OCI-LY1 (cell line): ENCODE results near the gene BPIFB2.

ENCODE experiments used
- H2AFZ ChIP-seq: fragments of 200-600 bp; sonication (generic), shearing (Covaris generic); 2 replicates; pipeline ENCODE4 v1.6.0; 2014; ENCODE audit warnings: antibody characterized with exemption, mild to moderate bottlenecking, low read length
- H3F3A ChIP-seq: fragments of 200-600 bp; sonication (generic), shearing (Covaris generic); 2 replicates; pipeline ENCODE4 v1.6.0; 2014; ENCODE audit warnings: mild to moderate bottlenecking, antibody characterized with exemption, low read length, moderate library complexity; ENCODE audit not compliant: insufficient read depth
- H3K27ac ChIP-seq: fragments of 200-600 bp; sonication (generic); 2 replicates; pipeline ENCODE4 v1.5.1; 2014; ENCODE audit warnings: low read length, mixed run types, mild to moderate bottlenecking, low read depth; ENCODE audit not compliant: poor library complexity, severe bottlenecking
- H3K27me3 ChIP-seq: fragments of 200-600 bp; sonication (generic); 2 replicates; pipeline ENCODE4 v1.6.0; 2014; ENCODE audit warnings: antibody characterized with exemption, mild to moderate bottlenecking, low read length, moderate library complexity; ENCODE audit not compliant: insufficient read depth
- H3K36me3 ChIP-seq: fragments of 200-600 bp; sonication (generic); 2 replicates; pipeline ENCODE4 v1.6.1; 2014; ENCODE audit warnings: mild to moderate bottlenecking, antibody characterized with exemption, low read length, moderate library complexity, mixed read lengths; ENCODE audit not compliant: insufficient read depth
- H3K4me1 ChIP-seq: fragments of 200-600 bp; sonication (generic); 2 replicates; pipeline ENCODE4 v1.5.1; 2014; ENCODE audit warnings: mild to moderate bottlenecking, low read length, moderate library complexity; ENCODE audit not compliant: insufficient read depth, severe bottlenecking
- H3K4me2 ChIP-seq: fragments of 200-600 bp; sonication (generic), shearing (Covaris generic); 2 replicates; pipeline ENCODE4 v1.6.1; 2014; ENCODE audit warnings: low read length
- H3K4me3 ChIP-seq: fragments of 200-600 bp; sonication (generic); 2 replicates; pipeline ENCODE4 v1.5.1; 2014; ENCODE audit warnings: low read length, low read depth, mild to moderate bottlenecking, mixed read lengths; ENCODE audit not compliant: poor library complexity, severe bottlenecking
- H3K79me2 ChIP-seq: fragments of 200-600 bp; shearing (Covaris generic); 2 replicates; pipeline ENCODE4 v1.6.1; 2016; ENCODE audit warnings: mixed run types, low read length, mixed read lengths; ENCODE audit not compliant: insufficient read depth
- H3K9ac ChIP-seq: fragments of 200-600 bp; sonication (generic), shearing (Covaris generic); 2 replicates; pipeline ENCODE4 v1.6.1; 2014; ENCODE audit warnings: mild to moderate bottlenecking, low read length, mixed read lengths
- H3K9me2 ChIP-seq: fragments of 200-600 bp; sonication (generic), shearing (Covaris generic); 2 replicates; pipeline ENCODE4 v1.6.1; 2014; ENCODE audit warnings: low read depth, mild to moderate bottlenecking, low read length, mixed read lengths
- H3K9me3 ChIP-seq: fragments of 200-600 bp; shearing (Covaris generic); 2 replicates; pipeline ENCODE4 v1.6.1; 2014; ENCODE audit warnings: low read length, mixed read lengths
- H4K20me1 ChIP-seq: fragments of 200-600 bp; sonication (generic), shearing (Covaris generic); 2 replicates; pipeline ENCODE4 v1.6.0; 2016; ENCODE audit warnings: mild to moderate bottlenecking, low read length; ENCODE audit not compliant: insufficient read depth
- CTCF ChIP-seq: fragments of 200-600 bp; sonication (generic), shearing (Covaris generic); IDR thresholded peaks from 2 replicates; pipeline ENCODE4 v1.5.1; 2017; ENCODE audit warnings: mild to moderate bottlenecking, antibody characterized with exemption, low read length, moderate library complexity, mixed read lengths
- EZH2 ChIP-seq: fragments of 200-600 bp; sonication (generic), shearing (Covaris generic); IDR thresholded peaks from 2 replicates; pipeline ENCODE4 v1.8.0; 2017; ENCODE audit warnings: borderline replicate concordance, mixed run types, mild to moderate bottlenecking, antibody characterized with exemption, low read length, moderate library complexity, mixed read lengths

The BPIFB2 gene

GRCh38 chr20:33065785-33066184 lies 58.3 kb downstream of the BPIFB2 start:
- H3K36me3 ChIP-seq: no peaks in the 10 kb centered on the region
- no peaks in the 10 kb centered on the region for H3K79me2 ChIP-seq
- no peak overlapping the region for H3K9ac ChIP-seq
- H3K4me2 ChIP-seq: no peak overlapping the region
- H3K9me2 ChIP-seq: no peaks in the 10 kb centered on the region
- 0 out of 2 replicates have a peak, but pooled peaks cover 5% of the 10 kb centered on the region for H3K27me3 ChIP-seq
- H3F3A ChIP-seq: no peaks in the 10 kb centered on the region
- no peak overlapping the region for H2AFZ ChIP-seq
- no peak for TF ChIP-seq EZH2
- no peak for TF ChIP-seq CTCF
- no peak overlapping the region for H3K4me3 ChIP-seq
- no peak overlapping the region for H3K27ac ChIP-seq
- H3K4me1 ChIP-seq: no peaks in the 10 kb centered on the region
- H4K20me1 ChIP-seq: no peaks in the 10 kb centered on the region
- H3K9me3 ChIP-seq: no peaks in the 10 kb centered on the region

GRCh38 chr20:33067806-33068205 lies 60.3 kb downstream of the BPIFB2 start:
- H2AFZ ChIP-seq: no peak overlapping the region
- H3K4me2 ChIP-seq: no peak overlapping the region
- no peak overlapping the region for H3K27ac ChIP-seq

GRCh38 chr20:33068251-33068939 lies 60.9 kb downstream of the BPIFB2 start:
- no peaks in the 10 kb centered on the region for H3K36me3 ChIP-seq
- H3K9me2 ChIP-seq: no peaks in the 10 kb centered on the region
- no peaks in the 10 kb centered on the region for H3F3A ChIP-seq
- TF ChIP-seq CTCF (no peak), EZH2 (no peak)
- H3K4me2 ChIP-seq: no peak overlapping the region
- no peak overlapping the region for H3K4me3 ChIP-seq
- no peaks in the 10 kb centered on the region for H3K4me1 ChIP-seq
- no peaks in the 10 kb centered on the region for H3K9me3 ChIP-seq
- 0 out of 2 replicates have a peak, but pooled peaks cover 8% of the 10 kb centered on the region for H3K27me3 ChIP-seq
- no peak overlapping the region for H3K27ac ChIP-seq
- H4K20me1 ChIP-seq: no peaks in the 10 kb centered on the region
- H3K9ac ChIP-seq: no peak overlapping the region
- H3K79me2 ChIP-seq: no peaks in the 10 kb centered on the region
- no peak overlapping the region for H2AFZ ChIP-seq

More at GRCh38 chr20:33067806-33068205, 60.3 kb downstream of the BPIFB2 start:
- Histone ChIP-seq H3F3A (no peaks in the 10 kb centered on the region), H3K79me2 (no peaks in the 10 kb centered on the region), H3K36me3 (no peaks in the 10 kb centered on the region), H4K20me1 (no peaks in the 10 kb centered on the region), H3K4me3 (no peak overlapping the region), H3K9me2 (no peaks in the 10 kb centered on the region), H3K9me3 (no peaks in the 10 kb centered on the region), H3K27me3 (0 out of 2 replicates have a peak, but pooled peaks cover 9% of the 10 kb centered on the region), H3K4me1 (no peaks in the 10 kb centered on the region), H3K9ac (no peak overlapping the region)
- TF ChIP-seq CTCF (no peak), EZH2 (no peak)
